Measurements from ENCODE around the gene BEND4. TPM values are rescaled to one million over a fixed set of nuclear protein-coding genes. Genes with fewer than 3 reads are reported as not detected.

BEND4 gene
- total RNA-seq, 4 donors from 2014 or later = 0.16 to 0.28 (median 0.25) TPM; not detected in 1

DNA sequence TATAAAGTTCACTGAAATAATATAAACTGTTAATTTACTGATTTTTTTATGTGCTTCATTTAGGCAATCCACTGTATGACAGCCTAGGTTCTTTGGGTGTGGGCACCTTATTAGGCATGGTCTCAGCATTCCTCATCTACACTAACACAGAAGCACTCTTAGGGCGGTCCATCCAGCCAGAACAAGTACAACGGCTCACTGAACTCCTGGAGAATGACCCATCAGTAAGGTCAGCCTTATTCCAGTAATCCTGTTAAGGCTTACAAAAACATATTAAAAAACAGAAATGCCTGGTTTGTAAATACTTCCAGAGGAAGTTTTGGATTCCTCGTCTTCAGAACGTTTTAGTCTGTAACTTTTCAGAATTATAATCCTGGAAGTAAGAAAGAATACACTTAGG lies 82.0 kb downstream of the BEND4 start:
- no peak for TF ChIP-seq CTCF (IDR thresholded peaks at IDR 0.05)
- ATAC-seq (ENCODE audit: low FRiP score) (no peak), DNase-seq (ENCODE audit: low spot score) (no peak)

DNA sequence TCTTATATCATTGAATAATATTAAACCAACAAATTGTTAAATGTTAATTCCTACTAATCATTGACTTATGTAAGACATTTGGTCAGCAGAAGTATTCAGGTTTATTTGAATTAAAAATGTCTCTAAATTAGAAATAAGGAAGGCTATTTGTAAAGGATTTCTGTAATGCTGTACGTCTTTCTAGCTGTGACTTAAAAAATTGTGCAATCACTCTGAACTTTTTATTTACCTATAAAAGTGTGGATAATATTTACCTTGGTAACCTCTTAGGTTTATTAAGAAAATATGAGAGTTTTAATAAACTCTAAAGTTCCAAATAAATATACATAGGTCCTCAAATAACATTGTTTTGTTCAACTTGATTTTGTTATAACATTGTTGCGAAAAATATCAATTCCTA lies 85.2 kb downstream of the BEND4 start:
- no peak for TF ChIP-seq CTCF (IDR thresholded peaks at IDR 0.05)
- ATAC-seq (ENCODE audit: low FRiP score) (no peak), DNase-seq (ENCODE audit: low spot score) (no peak)

GRCh38 chr4:42066402-42066801 lies 86.1 kb downstream of the BEND4 start:
- TF ChIP-seq CTCF (IDR thresholded peaks at IDR 0.05) = no peak
- DNase-seq (ENCODE audit: low spot score) = no peak
- ATAC-seq (ENCODE audit: low FRiP score) = no peak

Other genes starting within 250 kb of the BEND4 start
- 10 to 100 TPM; 24.6 to 46.4 (median 35.2) TPM for gene TMEM33, start 217.2 kb downstream of the BEND4 start, total RNA-seq
- under 1 TPM; 0.28 to 0.47 (median 0.34) TPM for gene DCAF4L1, start 170.9 kb downstream of the BEND4 start, total RNA-seq
- 10 to 100 TPM; 31.6 to 38.8 (median 35.0) TPM for gene SLC30A9, start 162.1 kb downstream of the BEND4 start, total RNA-seq
- gene SHISA3, start 244.8 kb upstream of the BEND4 start, total RNA-seq = 10 to 100 TPM in 1 of 4 donors, 1 to 10 TPM in 3; 1.8 to 10.1 (median 4.0) TPM

All from omental fat pad (tissue), 4 donors.